ENCODE results near the gene SNX20. TPM values are rescaled to one million over a fixed set of nuclear protein-coding genes. Genes with fewer than 3 reads are reported as not detected.

SNX20 gene
- total RNA-seq, 1 donor from 2014 or later: not detected

GRCh38 chr16:50712956-50713355, 31.8 kb upstream of the SNX20 start:
- Mint-ChIP-seq H3K9me3 (ENCODE audit: low read depth) (no peaks in the 10 kb centered on the region), H3K27me3 (ENCODE audit: low read depth) (peaks cover 8% of the 10 kb centered on the region), H3K27ac (ENCODE audit: unreplicated experiment) (no peak overlapping the region), H3K4me1 (ENCODE audit: low read depth) (no peaks in the 10 kb centered on the region), H3K36me3 (ENCODE audit: low read depth) (no peaks in the 10 kb centered on the region), H3K4me3 (ENCODE audit: unreplicated experiment) (no peak overlapping the region)
- TF ChIP-seq CTCF (IDR thresholded peaks at IDR 0.05): no peak
- DNase-seq (ENCODE audit: low spot score): no peak

- H3K27ac Mint-ChIP-seq (ENCODE audit: unreplicated experiment): no peak overlapping the region
- no peak for DNase-seq (ENCODE audit: low spot score)
- no peaks in the 10 kb centered on the region for H3K4me1 Mint-ChIP-seq (ENCODE audit: low read depth)
- H3K9me3 Mint-ChIP-seq (ENCODE audit: low read depth): no peaks in the 10 kb centered on the region
- H3K36me3 Mint-ChIP-seq (ENCODE audit: low read depth): no peaks in the 10 kb centered on the region
- no peak overlapping the region for H3K4me3 Mint-ChIP-seq (ENCODE audit: unreplicated experiment)
- H3K27me3 Mint-ChIP-seq (ENCODE audit: low read depth): peaks cover 10% of the 10 kb centered on the region
- TF ChIP-seq CTCF (IDR thresholded peaks at IDR 0.05): no peak
Measured at GRCh38 chr16:50712560-50712898, 31.4 kb upstream of the SNX20 start.

- Mint-ChIP-seq H3K36me3 (ENCODE audit: low read depth) (no peaks in the 10 kb centered on the region), H3K4me1 (ENCODE audit: low read depth) (no peaks in the 10 kb centered on the region), H3K9me3 (ENCODE audit: low read depth) (no peaks in the 10 kb centered on the region), H3K27me3 (ENCODE audit: low read depth) (peaks cover 13% of the 10 kb centered on the region), H3K4me3 (ENCODE audit: unreplicated experiment) (no peak overlapping the region), H3K27ac (ENCODE audit: unreplicated experiment) (no peak overlapping the region)
- no peak for TF ChIP-seq CTCF (IDR thresholded peaks at IDR 0.05)
- no peak for DNase-seq (ENCODE audit: low spot score)
Measured at GRCh38 chr16:50711862-50712559, 30.9 kb upstream of the SNX20 start.

- no peak for DNase-seq (ENCODE audit: low spot score)
- Mint-ChIP-seq H3K27me3 (ENCODE audit: low read depth) (peaks cover 10% of the 10 kb centered on the region), H3K27ac (ENCODE audit: unreplicated experiment) (no peak overlapping the region), H3K4me1 (ENCODE audit: low read depth) (no peaks in the 10 kb centered on the region), H3K4me3 (ENCODE audit: unreplicated experiment) (no peak overlapping the region), H3K36me3 (ENCODE audit: low read depth) (no peaks in the 10 kb centered on the region), H3K9me3 (ENCODE audit: low read depth) (peaks cover 3% of the 10 kb centered on the region)
- no peak for TF ChIP-seq CTCF (IDR thresholded peaks at IDR 0.05)
Measured at GRCh38 chr16:50711040-50711439, 29.9 kb upstream of the SNX20 start.

- no peak for DNase-seq (ENCODE audit: low spot score)
- Mint-ChIP-seq H3K27ac (ENCODE audit: unreplicated experiment) (no peak overlapping the region), H3K36me3 (ENCODE audit: low read depth) (peaks cover 4% of the 10 kb centered on the region), H3K9me3 (ENCODE audit: low read depth) (peaks cover 11% of the 10 kb centered on the region), H3K4me1 (ENCODE audit: low read depth) (no peaks in the 10 kb centered on the region), H3K4me3 (ENCODE audit: unreplicated experiment) (no peak overlapping the region), H3K27me3 (ENCODE audit: low read depth) (peaks cover 16% of the 10 kb centered on the region)
- TF ChIP-seq CTCF (IDR thresholded peaks at IDR 0.05): no peak
Measured at GRCh38 chr16:50709980-50710379, 28.9 kb upstream of the SNX20 start.

All from chondrocyte (in vitro differentiated cells).